ENCODE results near the gene XRCC6.
"Not testable (repeated sequence)": the region's sequence is repeated elsewhere in the genome, so short reads cannot be mapped to it uniquely, and the experiment has no call there.

Gene XRCC6

DNA sequence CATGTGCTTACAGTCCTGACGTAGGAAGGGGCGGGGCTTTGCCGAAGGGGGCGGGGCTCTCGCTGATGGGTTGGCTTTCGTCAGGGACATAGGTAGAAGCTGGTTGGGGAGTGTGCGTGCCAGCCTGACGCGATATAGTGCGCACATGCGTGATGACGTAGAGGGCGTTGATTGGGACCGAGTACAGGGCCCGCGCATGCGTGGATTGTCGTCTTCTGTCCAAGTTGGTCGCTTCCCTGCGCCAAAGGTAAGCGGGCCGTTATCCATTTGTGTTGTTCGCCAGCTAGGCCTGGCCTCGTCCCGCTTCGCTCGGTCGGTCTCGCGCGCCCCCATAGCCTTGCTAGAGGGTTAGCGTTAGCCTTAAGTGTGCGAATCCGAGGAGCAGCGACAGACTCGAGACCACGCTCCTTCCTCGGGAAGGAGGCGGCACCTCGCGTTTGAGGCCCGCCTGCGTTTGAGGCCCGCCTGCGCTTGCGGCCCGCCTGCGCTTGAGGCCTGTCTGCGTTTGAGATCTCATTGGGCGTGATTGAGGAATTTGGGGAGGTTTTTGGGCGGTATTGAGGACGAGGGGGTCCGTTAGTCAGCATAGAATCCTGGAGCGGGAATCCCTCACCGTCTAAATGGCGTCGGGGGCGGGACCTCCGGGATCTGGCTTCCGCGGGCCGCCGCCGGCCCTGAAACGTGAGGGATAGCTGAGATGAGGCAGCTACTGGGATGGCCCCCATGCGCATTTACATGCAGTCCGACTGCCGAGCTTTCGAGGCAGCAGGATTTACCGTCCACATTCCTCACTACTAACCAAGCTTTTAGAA is at the start of gene XRCC6:
TSS of gene XRCC6 (plus strand) at position 197 of the 812 bp plus-strand sequence. CDS start 710 bp downstream, outside the sequence.
- Histone ChIP-seq H3K4me3 (replicated peaks; ENCODE audit: low read depth, low read length) (peak within 1 kb of the TSS; percentile 99), H3K27me3 (replicated peaks; ENCODE audit: control insufficient read depth, insufficient read depth, low read length) (no peaks in the 10 kb centered on the region), H3K36me3 (ENCODE audit: control insufficient read depth, insufficient read depth, low read length) (peaks cover 6% of the 10 kb centered on the region)
- TF ChIP-seq, protein P1, sequence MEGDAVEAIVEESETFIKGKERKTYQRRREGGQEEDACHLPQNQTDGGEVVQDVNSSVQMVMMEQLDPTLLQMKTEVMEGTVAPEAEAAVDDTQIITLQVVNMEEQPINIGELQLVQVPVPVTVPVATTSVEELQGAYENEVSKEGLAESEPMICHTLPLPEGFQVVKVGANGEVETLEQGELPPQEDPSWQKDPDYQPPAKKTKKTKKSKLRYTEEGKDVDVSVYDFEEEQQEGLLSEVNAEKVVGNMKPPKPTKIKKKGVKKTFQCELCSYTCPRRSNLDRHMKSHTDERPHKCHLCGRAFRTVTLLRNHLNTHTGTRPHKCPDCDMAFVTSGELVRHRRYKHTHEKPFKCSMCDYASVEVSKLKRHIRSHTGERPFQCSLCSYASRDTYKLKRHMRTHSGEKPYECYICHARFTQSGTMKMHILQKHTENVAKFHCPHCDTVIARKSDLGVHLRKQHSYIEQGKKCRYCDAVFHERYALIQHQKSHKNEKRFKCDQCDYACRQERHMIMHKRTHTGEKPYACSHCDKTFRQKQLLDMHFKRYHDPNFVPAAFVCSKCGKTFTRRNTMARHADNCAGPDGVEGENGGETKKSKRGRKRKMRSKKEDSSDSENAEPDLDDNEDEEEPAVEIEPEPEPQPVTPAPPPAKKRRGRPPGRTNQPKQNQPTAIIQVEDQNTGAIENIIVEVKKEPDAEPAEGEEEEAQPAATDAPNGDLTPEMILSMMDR (IDR thresholded peaks at IDR 0.05; ENCODE audit: insufficient read depth, low read length, poor library complexity, severe bottlenecking): no peak
- peak; percentile 98 for DNase-seq (ENCODE audit: extremely low read depth, insufficient read length)

DNA sequence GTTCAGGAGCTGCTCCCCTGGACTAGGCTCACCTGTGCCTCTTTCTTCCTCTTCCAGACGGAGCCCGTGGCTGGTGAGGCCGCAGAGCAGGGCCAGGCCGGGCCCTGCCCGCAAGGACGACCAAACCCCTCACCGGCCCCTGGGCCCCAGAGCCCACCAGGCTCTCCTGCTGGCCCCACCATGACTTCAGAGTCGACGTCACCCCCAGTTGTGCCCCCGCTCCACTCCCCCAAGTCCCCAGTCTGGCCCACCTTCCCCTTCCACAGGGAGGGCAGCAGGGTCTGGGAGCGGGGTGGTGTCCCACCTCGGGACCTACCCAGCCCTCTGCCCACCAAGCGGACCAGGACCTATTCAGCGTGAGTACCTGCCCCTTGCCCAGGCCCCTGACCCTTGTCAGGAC is 49.3 kb upstream of the XRCC6 start:
- TF ChIP-seq, protein P1 (IDR thresholded peaks at IDR 0.05; ENCODE audit: insufficient read depth, low read length, poor library complexity, severe bottlenecking): no peak
- Histone ChIP-seq H3K27me3 (replicated peaks; ENCODE audit: control insufficient read depth, insufficient read depth, low read length) (no peaks in the 10 kb centered on the region; the same call in 1 of the 2 replicates), H3K4me3 (replicated peaks; ENCODE audit: low read depth, low read length) (no peak overlapping the region), H3K36me3 (ENCODE audit: control insufficient read depth, insufficient read depth, low read length) (peaks cover 5% of the 10 kb centered on the region; the same call in 1 of the 2 replicates)
- no peak for DNase-seq (ENCODE audit: extremely low read depth, insufficient read length)

DNA sequence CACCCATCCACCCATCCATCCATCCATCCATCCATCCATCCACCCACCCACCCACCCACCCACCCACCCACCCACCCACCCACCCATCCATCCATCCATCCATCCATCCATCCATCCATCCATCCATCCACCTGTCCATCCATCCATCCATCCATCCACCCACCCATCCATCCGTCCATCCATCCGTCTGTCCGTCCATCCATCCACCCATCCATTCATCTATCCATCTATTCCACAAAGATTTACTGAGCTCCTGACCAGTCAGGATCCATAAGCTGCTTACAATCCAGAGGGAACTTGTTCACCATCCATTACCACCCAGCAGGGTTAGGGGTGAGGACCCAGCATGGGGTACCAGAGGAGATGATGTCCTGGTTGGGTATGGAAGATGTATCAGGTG is 48.8 kb upstream of the XRCC6 start:
- H3K27me3 ChIP-seq (replicated peaks; ENCODE audit: control insufficient read depth, insufficient read depth, low read length); DNase-seq (ENCODE audit: extremely low read depth, insufficient read length): not testable (repeated sequence)

DNA sequence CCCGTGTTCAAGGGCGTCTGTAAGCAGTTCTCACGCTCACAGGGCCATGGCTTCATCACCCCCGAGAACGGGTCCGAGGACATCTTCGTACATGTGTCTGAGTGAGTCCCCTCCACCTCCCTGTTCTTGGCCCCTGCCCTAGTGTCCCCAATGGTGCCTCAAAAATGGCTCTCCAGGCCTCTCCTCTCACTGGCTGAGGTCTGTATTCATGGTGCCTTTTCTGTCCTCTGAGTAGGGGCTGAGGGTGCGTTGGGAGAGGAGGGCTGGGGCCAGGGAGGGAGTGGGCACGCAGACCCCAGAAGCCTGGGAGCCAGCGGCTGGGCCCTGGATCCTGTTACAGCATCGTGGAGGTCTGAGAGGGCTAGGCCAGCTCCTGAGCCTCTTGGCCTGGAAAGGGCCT is 47.4 kb upstream of the XRCC6 start:
- no peaks in the 10 kb centered on the region for H3K27me3 ChIP-seq (replicated peaks; ENCODE audit: control insufficient read depth, insufficient read depth, low read length)
- no peak overlapping the region for H3K4me3 ChIP-seq (replicated peaks; ENCODE audit: low read depth, low read length)
- H3K36me3 ChIP-seq (ENCODE audit: control insufficient read depth, insufficient read depth, low read length): peaks cover 12% of the 10 kb centered on the region
- no peak for DNase-seq (ENCODE audit: extremely low read depth, insufficient read length)
- TF ChIP-seq, protein P1 (IDR thresholded peaks at IDR 0.05; ENCODE audit: insufficient read depth, low read length, poor library complexity, severe bottlenecking): no peak

More for the DNA sequence above, 48.8 kb upstream of the XRCC6 start:
- H3K36me3 ChIP-seq (ENCODE audit: control insufficient read depth, insufficient read depth, low read length); H3K4me3 ChIP-seq (replicated peaks; ENCODE audit: low read depth, low read length): not testable (repeated sequence)

DNA sequence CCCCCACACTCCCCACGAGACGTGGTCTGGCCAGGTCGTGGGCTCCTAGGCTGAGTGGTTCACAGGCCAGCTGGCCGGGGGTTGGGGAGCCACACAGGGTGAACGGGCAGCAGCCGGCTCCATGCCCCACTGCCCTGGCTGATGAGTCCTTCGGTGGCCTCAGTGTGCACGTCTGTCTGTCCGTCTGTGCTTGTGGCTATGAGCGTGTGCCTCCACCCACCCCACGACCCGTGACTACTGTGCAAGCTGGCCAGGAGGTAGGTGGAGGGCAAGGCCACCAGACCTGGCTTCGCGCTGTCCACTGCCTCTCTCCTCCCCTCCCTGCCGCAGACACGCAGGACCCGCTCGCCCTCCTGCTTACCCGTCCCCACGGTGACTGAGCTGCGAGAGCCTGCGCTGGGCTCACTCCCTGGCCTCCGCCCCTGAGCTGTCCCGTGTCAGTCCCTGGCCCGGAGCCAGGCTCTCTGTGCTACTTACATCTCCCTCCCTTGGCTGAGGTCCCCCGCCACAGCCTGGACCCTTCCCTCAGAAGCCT is 46.2 kb upstream of the XRCC6 start:
- H3K36me3 ChIP-seq (ENCODE audit: control insufficient read depth, insufficient read depth, low read length): peaks cover 12% of the 10 kb centered on the region
- DNase-seq (ENCODE audit: extremely low read depth, insufficient read length): no peak
- H3K4me3 ChIP-seq (replicated peaks; ENCODE audit: low read depth, low read length): no peak overlapping the region
- no peaks in the 10 kb centered on the region for H3K27me3 ChIP-seq (replicated peaks; ENCODE audit: control insufficient read depth, insufficient read depth, low read length)
- TF ChIP-seq, protein P1 (IDR thresholded peaks at IDR 0.05; ENCODE audit: insufficient read depth, low read length, poor library complexity, severe bottlenecking): no peak

DNA sequence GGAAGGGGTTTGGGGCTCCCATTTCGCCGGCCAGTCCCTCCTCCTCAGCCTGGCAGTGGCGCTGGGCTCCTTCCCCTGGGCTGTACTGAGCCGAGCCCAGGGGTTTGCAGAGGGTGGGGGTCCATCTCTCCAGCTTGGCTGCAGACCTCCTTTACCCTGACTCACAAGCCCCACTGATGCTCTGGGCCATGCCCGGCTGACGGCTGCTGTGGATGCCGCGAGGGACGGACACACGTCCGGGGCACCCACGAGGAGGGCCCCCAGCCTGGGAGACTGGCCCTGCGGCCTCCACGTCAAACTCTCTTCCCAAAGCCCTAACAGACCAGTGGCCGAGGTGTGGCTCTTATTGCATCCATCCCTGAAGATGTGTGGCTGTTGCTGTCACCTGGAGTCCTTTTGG is 45.6 kb upstream of the XRCC6 start:
- DNase-seq (ENCODE audit: extremely low read depth, insufficient read length): no peak
- no peaks in the 10 kb centered on the region for H3K27me3 ChIP-seq (replicated peaks; ENCODE audit: control insufficient read depth, insufficient read depth, low read length)
- H3K4me3 ChIP-seq (replicated peaks; ENCODE audit: low read depth, low read length): no peak overlapping the region
- TF ChIP-seq, protein P1 (IDR thresholded peaks at IDR 0.05; ENCODE audit: insufficient read depth, low read length, poor library complexity, severe bottlenecking): no peak
- peaks cover 12% of the 10 kb centered on the region for H3K36me3 ChIP-seq (ENCODE audit: control insufficient read depth, insufficient read depth, low read length)
